Measurements from ENCODE around the gene CACNG6. TPM values are rescaled to one million over a fixed set of nuclear protein-coding genes. Genes with fewer than 3 reads are reported as not detected.

Gene CACNG6
- total RNA-seq, 4 donors from 2014 or later: not detected

DNA sequence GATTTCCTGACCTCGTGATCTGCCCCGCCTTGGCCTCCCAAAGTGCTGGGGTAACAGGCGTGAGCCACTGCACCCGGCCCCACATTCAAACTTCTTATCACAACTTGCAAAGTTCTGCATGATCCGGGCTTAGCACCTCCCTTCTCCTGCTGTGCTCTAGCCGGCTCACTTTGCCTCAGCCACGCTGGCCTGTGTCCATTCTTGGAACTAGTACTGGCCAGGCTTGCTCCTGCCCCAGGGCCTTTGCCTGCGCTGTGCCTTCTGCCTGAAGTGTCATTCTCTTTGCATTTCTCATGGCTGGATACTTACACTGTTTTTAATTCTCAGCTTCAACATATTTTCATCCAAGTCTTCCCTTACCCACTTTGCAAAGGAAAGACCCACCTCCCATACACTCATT is 29.9 kb downstream of the CACNG6 start:
- Histone ChIP-seq H3K4me1 (no peaks in the 10 kb centered on the region), H3K27ac (no peak overlapping the region), H3K9me3 (no peaks in the 10 kb centered on the region), H3K27me3 (no peaks in the 10 kb centered on the region), H3K36me3 (no peaks in the 10 kb centered on the region), H3K4me3 (no peak overlapping the region)
- no peak for DNase-seq
- TF ChIP-seq POLR2A (IDR thresholded peaks at IDR 0.05): no peak
- TF ChIP-seq, protein P1, sequence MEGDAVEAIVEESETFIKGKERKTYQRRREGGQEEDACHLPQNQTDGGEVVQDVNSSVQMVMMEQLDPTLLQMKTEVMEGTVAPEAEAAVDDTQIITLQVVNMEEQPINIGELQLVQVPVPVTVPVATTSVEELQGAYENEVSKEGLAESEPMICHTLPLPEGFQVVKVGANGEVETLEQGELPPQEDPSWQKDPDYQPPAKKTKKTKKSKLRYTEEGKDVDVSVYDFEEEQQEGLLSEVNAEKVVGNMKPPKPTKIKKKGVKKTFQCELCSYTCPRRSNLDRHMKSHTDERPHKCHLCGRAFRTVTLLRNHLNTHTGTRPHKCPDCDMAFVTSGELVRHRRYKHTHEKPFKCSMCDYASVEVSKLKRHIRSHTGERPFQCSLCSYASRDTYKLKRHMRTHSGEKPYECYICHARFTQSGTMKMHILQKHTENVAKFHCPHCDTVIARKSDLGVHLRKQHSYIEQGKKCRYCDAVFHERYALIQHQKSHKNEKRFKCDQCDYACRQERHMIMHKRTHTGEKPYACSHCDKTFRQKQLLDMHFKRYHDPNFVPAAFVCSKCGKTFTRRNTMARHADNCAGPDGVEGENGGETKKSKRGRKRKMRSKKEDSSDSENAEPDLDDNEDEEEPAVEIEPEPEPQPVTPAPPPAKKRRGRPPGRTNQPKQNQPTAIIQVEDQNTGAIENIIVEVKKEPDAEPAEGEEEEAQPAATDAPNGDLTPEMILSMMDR (IDR thresholded peaks at IDR 0.05): no peak

DNA sequence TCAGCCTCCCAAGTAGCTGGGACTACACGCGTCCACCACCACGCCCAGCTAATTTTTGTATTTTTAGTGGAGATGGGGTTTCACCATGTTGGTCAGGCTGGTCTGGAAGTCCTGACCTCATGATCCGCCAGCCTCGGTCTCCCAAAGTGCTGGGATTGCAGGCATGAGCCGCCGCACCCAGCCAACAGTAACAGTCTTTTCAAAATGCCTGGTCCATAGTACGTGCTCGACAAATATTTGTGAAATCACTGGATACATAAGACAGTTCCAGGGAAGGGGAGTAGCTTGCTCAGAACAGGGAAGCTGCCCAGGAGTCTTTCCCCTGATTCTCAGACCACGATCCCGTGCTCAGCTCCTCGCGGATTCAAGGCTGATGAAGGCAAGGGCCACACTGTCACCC is 30.5 kb downstream of the CACNG6 start:
- no peaks in the 10 kb centered on the region for H3K27me3 ChIP-seq
- no peak overlapping the region for H3K4me3 ChIP-seq
- H3K9me3 ChIP-seq: no peaks in the 10 kb centered on the region
- H3K36me3 ChIP-seq: no peaks in the 10 kb centered on the region
- H3K27ac ChIP-seq: no peak overlapping the region
- DNase-seq: no peak
- TF ChIP-seq, protein P1 (IDR thresholded peaks at IDR 0.05): no peak
- TF ChIP-seq POLR2A (IDR thresholded peaks at IDR 0.05): no peak
- no peaks in the 10 kb centered on the region for H3K4me1 ChIP-seq

DNA sequence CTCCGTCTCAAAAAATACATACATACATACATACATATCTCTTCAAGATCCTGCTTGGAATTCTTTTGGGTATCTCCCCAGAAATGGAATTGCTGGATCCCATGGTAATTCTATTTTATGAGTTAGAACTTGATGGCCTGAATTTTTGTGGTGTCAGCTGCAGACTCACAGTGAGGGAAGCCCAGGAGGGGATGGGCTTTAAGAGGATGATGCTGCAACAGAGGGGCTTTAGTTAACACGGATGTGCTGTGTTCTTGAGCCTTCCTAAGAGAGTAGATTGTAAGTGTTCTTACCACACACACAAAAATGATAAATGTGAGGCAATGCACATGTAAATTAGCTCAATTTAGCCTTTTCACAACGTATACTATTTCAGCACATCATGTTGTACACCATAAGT is 31.8 kb downstream of the CACNG6 start:
- no peaks in the 10 kb centered on the region for H3K27me3 ChIP-seq
- no peaks in the 10 kb centered on the region for H3K4me1 ChIP-seq
- H3K36me3 ChIP-seq: no peaks in the 10 kb centered on the region
- no peaks in the 10 kb centered on the region for H3K9me3 ChIP-seq
- DNase-seq: no peak
- no peak overlapping the region for H3K27ac ChIP-seq
- no peak for TF ChIP-seq POLR2A (IDR thresholded peaks at IDR 0.05)
- TF ChIP-seq, protein P1 (IDR thresholded peaks at IDR 0.05): no peak
- H3K4me3 ChIP-seq: no peak overlapping the region

DNA sequence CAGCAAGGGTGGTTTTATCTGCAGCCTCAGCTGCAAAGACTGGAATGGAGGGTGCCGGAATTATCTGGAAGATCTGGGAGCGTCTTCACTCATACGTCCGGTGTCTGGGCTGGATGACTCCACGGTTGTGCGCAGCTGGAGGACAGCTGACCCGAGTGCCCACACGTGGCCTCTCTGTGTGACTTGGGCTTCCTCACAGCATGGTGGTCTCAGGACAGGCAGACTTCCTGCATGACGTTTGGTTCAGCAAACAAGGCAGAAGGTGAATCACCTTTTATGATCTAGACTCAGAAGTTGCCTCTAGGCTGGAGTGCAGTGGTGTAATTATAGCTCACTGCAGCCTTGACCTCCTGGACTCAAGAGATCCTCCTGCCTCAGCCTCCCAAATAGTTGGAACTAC is 33.2 kb downstream of the CACNG6 start:
- DNase-seq: no peak
- Histone ChIP-seq H3K9me3 (no peaks in the 10 kb centered on the region), H3K4me1 (no peaks in the 10 kb centered on the region), H3K4me3 (no peak overlapping the region), H3K36me3 (no peaks in the 10 kb centered on the region), H3K27me3 (no peaks in the 10 kb centered on the region), H3K27ac (no peak overlapping the region)
- TF ChIP-seq, protein P1 (IDR thresholded peaks at IDR 0.05): no peak
- TF ChIP-seq POLR2A (IDR thresholded peaks at IDR 0.05): no peak

DNA sequence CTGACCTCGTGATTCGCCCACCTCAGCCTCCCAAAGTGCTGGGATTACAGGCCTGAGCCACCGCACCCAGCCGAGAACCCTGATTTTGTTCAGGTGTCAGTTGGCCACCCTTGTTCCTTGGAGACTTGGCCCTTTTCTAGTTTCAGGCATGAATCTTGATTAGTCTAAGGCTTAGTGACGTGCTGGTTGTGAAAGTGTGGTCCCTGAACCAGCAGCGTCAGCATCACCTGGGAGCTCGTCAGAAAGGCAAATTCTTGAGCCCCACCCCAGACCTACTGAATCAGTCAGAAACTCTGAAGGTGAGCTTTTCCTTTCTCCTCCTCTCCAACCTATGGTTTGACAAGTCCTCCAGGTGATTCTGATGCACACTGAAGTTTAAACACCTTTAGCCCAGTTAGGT is 35.2 kb downstream of the CACNG6 start:
- no peak for DNase-seq
- H3K4me1 ChIP-seq: no peaks in the 10 kb centered on the region
- no peak overlapping the region for H3K27ac ChIP-seq
- no peaks in the 10 kb centered on the region for H3K9me3 ChIP-seq
- TF ChIP-seq, protein P1 (IDR thresholded peaks at IDR 0.05): no peak
- no peak for TF ChIP-seq POLR2A (IDR thresholded peaks at IDR 0.05)
- H3K36me3 ChIP-seq: no peaks in the 10 kb centered on the region
- no peaks in the 10 kb centered on the region for H3K27me3 ChIP-seq
- H3K4me3 ChIP-seq: no peak overlapping the region

DNA sequence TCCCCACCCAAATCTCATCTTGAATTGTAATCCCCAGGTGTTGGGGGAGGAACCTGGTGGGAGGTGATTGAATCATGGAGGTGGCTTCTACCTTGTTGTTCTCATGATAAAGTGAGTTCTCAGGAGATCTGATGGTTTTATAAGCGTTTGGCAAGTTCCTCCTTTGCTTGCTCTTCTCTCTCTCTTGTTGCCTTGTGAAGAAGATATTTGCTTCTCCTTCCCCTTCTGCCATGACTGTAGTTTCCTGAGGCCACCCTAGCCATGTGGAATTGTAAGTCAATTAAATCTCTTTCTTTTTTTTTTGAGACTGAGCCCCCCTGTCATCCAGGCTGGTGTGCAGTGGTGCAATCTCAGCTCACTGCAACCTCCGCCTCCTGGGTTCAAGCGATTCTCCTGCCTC is 37.9 kb downstream of the CACNG6 start:
- no peak for DNase-seq
- TF ChIP-seq POLR2A (IDR thresholded peaks at IDR 0.05): no peak
- TF ChIP-seq, protein P1 (IDR thresholded peaks at IDR 0.05): no peak
- Histone ChIP-seq H3K9me3 (no peaks in the 10 kb centered on the region), H3K4me1 (no peaks in the 10 kb centered on the region), H3K27me3 (no peaks in the 10 kb centered on the region), H3K36me3 (no peaks in the 10 kb centered on the region), H3K27ac (no peak overlapping the region), H3K4me3 (no peak overlapping the region)

Data from Peyer's patch (tissue), 4 donors.